Common myeloid progenitor, CD34-positive (primary cell): ENCODE measurements around the gene CDHR5.

ENCODE experiments used
- CTCF ChIA-PET: fragments of 350-600 bp; sonication (Branson Sonifier 250); formaldehyde crosslinking; loops from one replicate; lab custom pipeline; 2021; ENCODE audit warnings: antibody characterized with exemption; lab: Charles Lee
- POLR2A ChIA-PET: fragments of 350-600 bp; sonication (Branson Sonifier 250); formaldehyde crosslinking; loops from one replicate; lab custom pipeline; 2021; ENCODE audit warnings: antibody characterized with exemption; lab: Charles Lee
- DNase-seq, 3 donors: peaks; one replicate each; pipeline versions ENCODE4 v3.0.0 to v3.0.0-alpha.2; 2013
- H3K27ac ChIP-seq, 2 experiments: 1 replicate in 1 of 2; 2 replicates in 1 of 2; pipeline ENCODE4 v1.7.0; 2013; ENCODE audit warnings: inconsistent platforms in 2 of 2, low read length in 2 of 2, mild to moderate bottlenecking in 2 of 2, low read depth in 1 of 2, moderate library complexity in 1 of 2; ENCODE audit not compliant: severe bottlenecking in 2 of 2, insufficient read depth in 1 of 2, poor library complexity in 1 of 2
- H3K27me3 ChIP-seq, 5 experiments: replicated peaks in 2 of 5; 1 replicate in 3 of 5; 2 replicates in 2 of 5; pipeline versions ENCODE4 v1.6.1 to v1.7.0; 2013; ENCODE audit warnings: low read length in 4 of 5, mild to moderate bottlenecking in 2 of 5, moderate library complexity in 2 of 5, inconsistent platforms in 1 of 5; ENCODE audit not compliant: insufficient read depth in 5 of 5, control insufficient read depth in 4 of 5
- H3K36me3 ChIP-seq, 4 experiments: 1 replicate in 2 of 4; 2 replicates in 2 of 4; pipeline versions ENCODE4 v1.6.1 to v1.7.0; 2013; ENCODE audit warnings: low read length in 3 of 4, control low read depth in 1 of 4, mild to moderate bottlenecking in 1 of 4; ENCODE audit not compliant: control insufficient read depth in 4 of 4, insufficient read depth in 4 of 4
- H3K4me1 ChIP-seq, 4 experiments: 1 replicate in 3 of 4; 2 replicates in 1 of 4; pipeline versions ENCODE4 v1.6.1 to v1.7.1; 2013; ENCODE audit warnings: low read length in 3 of 4, mild to moderate bottlenecking in 3 of 4, control low read depth in 1 of 4, inconsistent platforms in 1 of 4, moderate library complexity in 1 of 4; ENCODE audit not compliant: control insufficient read depth in 4 of 4, insufficient read depth in 4 of 4; ENCODE audit errors: control extremely low read depth in 1 of 4
- H3K4me3 ChIP-seq, 7 experiments: 1 replicate in 4 of 7; 2 replicates in 3 of 7; pipeline versions ENCODE4 v1.5.1 to v1.7.0; 2013; ENCODE audit warnings: mild to moderate bottlenecking in 7 of 7, low read length in 6 of 7, moderate library complexity in 6 of 7, inconsistent platforms in 2 of 7, low read depth in 2 of 7, control low read depth in 1 of 7; ENCODE audit not compliant: insufficient read depth in 4 of 7, control insufficient read depth in 1 of 7; ENCODE audit errors: extremely low read depth in 1 of 7
- H3K9me3 ChIP-seq, 5 experiments: 1 replicate in 4 of 5; 2 replicates in 1 of 5; pipeline versions ENCODE4 v1.6.1 to v1.7.1; 2013; ENCODE audit warnings: low read length in 4 of 5, mild to moderate bottlenecking in 2 of 5, inconsistent platforms in 1 of 5, low read depth in 1 of 5, moderate library complexity in 1 of 5; ENCODE audit not compliant: control insufficient read depth in 4 of 5, insufficient read depth in 2 of 5; ENCODE audit errors: control extremely low read depth in 1 of 5
- WGBS: methylation state at CpG from one replicate; pipeline ENCODE4 v1.1.5; 2013; ENCODE audit not compliant: insufficient coverage; 5-methylcytosine and 5-hydroxymethylcytosine counted together

Gene CDHR5

GRCh38 chr11:605286-606129, 19.2 kb downstream of the CDHR5 start:
- no peaks in the 10 kb centered on the region for H3K27me3 ChIP-seq
- H3K36me3 ChIP-seq: peaks cover 22 to 92% (median 75%) of the 10 kb centered on the region in 4 experiments
- H3K9me3 ChIP-seq: no peaks in the 10 kb centered on the region
- WGBS: 98% methylated on average over 24 of the region's 33 CpGs
- H3K4me1 ChIP-seq: no peaks in the 10 kb centered on the region
- no peak overlapping the region for H3K27ac ChIP-seq
- POLR2A ChIA-PET: interaction anchor here (0.6 kb wide), 1 partner anchor 60 kb away, joined by 3 read pairs; no protein-coding TSS in a partner anchor
- CTCF ChIA-PET: interaction anchor here (1.1 kb wide), 1 partner anchor 18 kb away, joined by 4 read pairs; no protein-coding TSS in a partner anchor
- no peak overlapping the region for H3K4me3 ChIP-seq
- DNase-seq: no peak

DNA sequence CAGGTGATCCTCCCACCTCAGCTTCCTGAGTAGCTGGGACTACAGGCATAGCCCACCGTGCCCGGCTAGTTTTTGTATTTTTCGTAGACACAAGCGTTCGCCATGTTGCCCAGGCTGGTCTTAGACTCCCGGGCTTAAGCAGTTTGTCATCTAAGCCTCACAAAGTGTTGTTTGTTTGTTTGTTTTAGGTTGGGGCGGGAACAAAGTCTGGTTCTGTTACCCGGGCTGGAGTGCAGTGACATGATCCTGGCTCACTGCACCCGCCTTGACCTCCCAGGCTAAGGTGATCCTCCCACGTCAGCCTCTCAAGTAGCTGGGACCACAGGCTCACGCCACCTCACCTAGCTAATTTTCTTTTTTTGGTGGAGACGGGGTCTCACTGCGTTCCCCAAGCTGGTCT, 21.6 kb downstream of the CDHR5 start:
- 99% methylated on average over 9 of the region's 13 CpGs for WGBS
- no peak overlapping the region for H3K4me3 ChIP-seq
- ChIA-PET CTCF (interaction anchor here (1.4 kb wide), 1 partner anchor 8 kb away, joined by 4 read pairs; no protein-coding TSS in a partner anchor), POLR2A (no interaction called here)
- H3K4me1 ChIP-seq: no peaks in the 10 kb centered on the region
- H3K9me3 ChIP-seq: no peaks in the 10 kb centered on the region
- H3K27me3 ChIP-seq: no peaks in the 10 kb centered on the region
- H3K36me3 ChIP-seq: peaks cover 23 to 86% (median 73%) of the 10 kb centered on the region in 4 experiments
- no peak overlapping the region for H3K27ac ChIP-seq
- no peak for DNase-seq

GRCh38 chr11:601573-602245, 23.0 kb downstream of the CDHR5 start:
- 98% methylated on average over 9 of the region's 23 CpGs for WGBS
- peaks cover 23 to 86% (median 72%) of the 10 kb centered on the region in 4 experiments for H3K36me3 ChIP-seq
- no peaks in the 10 kb centered on the region for H3K27me3 ChIP-seq
- POLR2A ChIA-PET: interaction anchor here (0.6 to 0.9 kb wide), 2 partner anchors 9 to 21 kb away, joined by 7 to 9 read pairs; no protein-coding TSS in a partner anchor
- H3K27ac ChIP-seq: no peak overlapping the region
- H3K9me3 ChIP-seq: no peaks in the 10 kb centered on the region
- DNase-seq: no peak
- peaks cover 0 to 4% (median 0%) of the 10 kb centered on the region in 4 experiments for H3K4me1 ChIP-seq
- CTCF ChIA-PET: interaction anchor here (1.5 kb wide), 1 partner anchor 13 kb away, joined by 3 read pairs; no protein-coding TSS in a partner anchor
- H3K4me3 ChIP-seq: no peak overlapping the region

DNA sequence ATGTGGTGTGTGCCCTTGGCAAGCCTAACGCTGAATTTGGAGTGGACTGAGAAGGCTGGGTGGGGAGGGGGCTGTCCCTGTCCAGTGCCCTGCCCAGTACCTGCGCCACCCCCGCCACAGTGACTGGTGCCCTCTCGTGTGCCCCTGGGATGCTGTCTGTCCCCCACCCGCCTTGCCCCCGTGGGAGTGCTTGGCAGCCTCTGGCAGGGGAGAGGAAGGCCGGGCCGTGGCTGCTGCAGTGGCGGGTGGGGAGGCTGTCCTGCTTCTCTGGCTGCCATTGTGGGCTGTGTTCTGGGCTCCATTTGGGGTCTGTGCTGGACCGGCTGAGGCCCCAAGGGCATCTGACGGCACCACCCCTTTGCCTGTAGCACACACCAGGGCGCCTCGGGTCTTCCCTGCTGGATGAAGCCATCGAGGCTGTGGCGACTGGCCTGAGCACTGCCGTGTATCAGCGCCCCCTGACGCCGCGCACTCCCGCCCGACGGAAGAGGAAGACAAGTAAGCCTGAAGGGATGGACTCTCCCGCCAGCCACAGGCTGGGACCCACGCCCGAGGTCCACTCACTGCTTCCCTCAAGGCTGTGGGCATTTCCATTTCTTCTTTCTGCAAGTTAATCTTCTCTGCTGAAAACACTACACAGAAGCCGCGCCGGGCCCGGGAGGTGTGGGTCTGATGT, 26.6 kb downstream of the CDHR5 start:
- Histone ChIP-seq H3K27me3 (no peaks in the 10 kb centered on the region), H3K4me1 (peaks cover 0 to 12% (median 2%) of the 10 kb centered on the region in 4 experiments), H3K4me3 (no peak overlapping the region), H3K36me3 (peaks cover 21 to 85% (median 65%) of the 10 kb centered on the region in 4 experiments), H3K27ac (no peak overlapping the region), H3K9me3 (no peaks in the 10 kb centered on the region)
- no peak for DNase-seq
- CTCF ChIA-PET: no interaction called here
- 99% methylated on average over 27 of the region's 30 CpGs for WGBS
- POLR2A ChIA-PET: no interaction called here

DNA sequence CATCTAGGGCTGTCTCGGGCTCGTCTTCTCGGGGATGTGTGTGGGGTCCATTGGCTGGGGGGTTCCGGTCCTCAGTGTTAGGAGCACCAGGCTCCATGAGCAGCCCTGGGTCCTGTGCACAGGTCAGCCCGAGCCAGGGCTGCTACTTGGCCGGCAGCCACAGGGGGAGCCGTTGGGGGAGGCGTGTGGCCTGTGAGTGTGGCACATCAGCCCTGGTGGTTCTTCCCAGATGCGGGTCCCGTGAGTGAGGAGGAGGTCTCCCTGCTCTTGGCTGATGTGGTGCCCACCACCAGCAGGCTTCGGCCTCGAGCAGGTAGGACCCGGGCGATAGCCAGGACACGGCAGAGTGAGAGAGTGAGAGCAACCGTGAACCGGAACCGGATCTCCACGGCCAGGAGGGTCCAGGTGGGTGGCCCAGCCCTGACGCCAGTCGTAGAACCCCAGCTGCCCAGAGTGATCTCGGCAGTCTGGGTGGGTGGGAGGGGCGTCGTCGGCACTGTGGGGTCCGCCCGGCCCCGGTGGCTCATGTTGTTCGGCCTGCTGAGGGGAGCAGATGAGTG, 27.5 kb downstream of the CDHR5 start:
- Histone ChIP-seq H3K9me3 (no peaks in the 10 kb centered on the region), H3K36me3 (peaks cover 20 to 86% (median 66%) of the 10 kb centered on the region in 4 experiments), H3K27ac (no peak overlapping the region), H3K27me3 (no peaks in the 10 kb centered on the region), H3K4me3 (no peak overlapping the region), H3K4me1 (peaks cover 0 to 12% (median 2%) of the 10 kb centered on the region in 4 experiments)
- ChIA-PET CTCF (no interaction called here), POLR2A (no interaction called here)
- over 99% methylated on average over 24 of the region's 29 CpGs for WGBS
- DNase-seq: no peak

GRCh38 chr11:596374-596773, 28.4 kb downstream of the CDHR5 start:
- peaks cover 14 to 81% (median 63%) of the 10 kb centered on the region in 4 experiments for H3K36me3 ChIP-seq
- no peak overlapping the region for H3K4me3 ChIP-seq
- no peaks in the 10 kb centered on the region for H3K27me3 ChIP-seq
- no peaks in the 10 kb centered on the region for H3K9me3 ChIP-seq
- POLR2A ChIA-PET: no interaction called here
- H3K27ac ChIP-seq: no peak overlapping the region
- peaks cover 0 to 12% (median 2%) of the 10 kb centered on the region in 4 experiments for H3K4me1 ChIP-seq
- no peak for DNase-seq
- WGBS: 81% methylated on average over 7 of the region's 10 CpGs
- CTCF ChIA-PET: interaction anchor here (1.0 to 1.1 kb wide), 2 partner anchors 10 to 16 kb away, joined by 3 to 5 read pairs; no protein-coding TSS in a partner anchor
